IMR-90 (cell line): Measurements from ENCODE around the gene INHBE. TPM values are rescaled to one million over a fixed set of nuclear protein-coding genes. Genes with fewer than 3 reads are reported as not detected.

Source experiments
- ATAC-seq: fragments of 200-7000 bp; cut with Tn5 transposase; 2 replicates; pipeline ENCODE4 v1.9.1; 2020; ENCODE audit warnings: low read depth, mild to moderate bottlenecking, moderate library complexity
- BruUV-seq: library from RNA; stranded (reverse); fragments of 400-500 nt; replicated peaks from 2 replicates; lab custom pipeline; 2021; lab: Mats Ljungman, UMichigan
- CTCF ChIA-PET: fragments of 300-600 bp; formaldehyde crosslinking; extraction: SDS; loops from one replicate; lab custom pipeline; 2021; ENCODE audit warnings: antibody characterized with exemption; lab: Yijun Ruan, JAX
- POLR2A ChIA-PET: fragments of 300-600 bp; sonication (Branson Sonifier 250); formaldehyde crosslinking; loops from one replicate; lab custom pipeline; 2022; ENCODE audit warnings: antibody characterized with exemption; ENCODE audit not compliant: unreplicated experiment; lab: Charles Lee
- DNase-seq: peaks from one replicate; pipeline ENCODE4 v3.0.0; 2013
- H2AFZ ChIP-seq: replicated peaks from 2 replicates; pipeline ENCODE3; 2013; ENCODE audit warnings: low read length, mild to moderate bottlenecking; ENCODE audit not compliant: poor library complexity
- H2AK5ac ChIP-seq: 2 replicates; pipeline ENCODE4 v1.6.1; 2013; ENCODE audit warnings: low read depth, low read length, inconsistent platforms
- H2AK9ac ChIP-seq: replicated peaks from 2 replicates; pipeline ENCODE3; 2013; ENCODE audit warnings: mild to moderate bottlenecking, low read depth, low read length, moderate library complexity; ENCODE audit not compliant: poor library complexity
- H2BK120ac ChIP-seq: 2 replicates; pipeline ENCODE4 v1.6.1; 2013; ENCODE audit warnings: low read depth, low read length, inconsistent platforms
- H2BK15ac ChIP-seq: 3 replicates; pipeline ENCODE4 v1.6.1; 2013; ENCODE audit warnings: low read depth, low read length, inconsistent platforms
- H2BK20ac ChIP-seq: 2 replicates; pipeline ENCODE4 v1.6.1; 2013; ENCODE audit warnings: low read depth, mild to moderate bottlenecking, inconsistent platforms, low read length, moderate library complexity
- H2BK5ac ChIP-seq: 2 replicates; pipeline ENCODE4 v1.6.1; 2013; ENCODE audit warnings: mild to moderate bottlenecking, low read depth, low read length, inconsistent platforms; ENCODE audit not compliant: poor library complexity, severe bottlenecking
- H3K14ac ChIP-seq: replicated peaks from 2 replicates; pipeline ENCODE4 v1.6.1; 2013; ENCODE audit warnings: low read depth, low read length, inconsistent platforms
- H3K18ac ChIP-seq: 2 replicates; pipeline ENCODE4 v1.6.1; 2013; ENCODE audit warnings: low read depth, low read length, control low read depth
- H3K23ac ChIP-seq: 2 replicates; pipeline ENCODE4 v1.6.1; 2013; ENCODE audit warnings: low read depth, low read length, inconsistent platforms
- H3K27ac ChIP-seq: 2 replicates; pipeline ENCODE4 v1.5.1; 2013; ENCODE audit warnings: mild to moderate bottlenecking, control low read depth, low read length; ENCODE audit not compliant: insufficient read depth
- H3K27me3 ChIP-seq: 2 replicates; pipeline ENCODE4 v1.6.1; 2013; ENCODE audit warnings: low read length; ENCODE audit not compliant: control insufficient read depth, insufficient read depth
- H3K36me3 ChIP-seq: 2 replicates; pipeline ENCODE4 v1.6.1; 2013; ENCODE audit warnings: low read length, mixed read lengths; ENCODE audit not compliant: control insufficient read depth, insufficient read depth
- H3K4ac ChIP-seq: 2 replicates; pipeline ENCODE4 v1.6.1; 2013; ENCODE audit warnings: low read depth, low read length, inconsistent platforms
- H3K4me1 ChIP-seq: 2 replicates; pipeline ENCODE4 v1.6.1; 2013; ENCODE audit warnings: low read length, mixed read lengths; ENCODE audit not compliant: control insufficient read depth, insufficient read depth
- H3K4me2 ChIP-seq: 2 replicates; pipeline ENCODE4 v1.6.1; 2013; ENCODE audit warnings: low read depth, mild to moderate bottlenecking, control low read depth, low read length, moderate library complexity
- H3K4me3 ChIP-seq: 2 replicates; pipeline ENCODE4 v1.5.1; 2013; ENCODE audit warnings: low read depth, mild to moderate bottlenecking, control low read depth, low read length, moderate library complexity; ENCODE audit not compliant: insufficient read depth
- H3K56ac ChIP-seq: 2 replicates; pipeline ENCODE4 v1.6.1; 2013; ENCODE audit warnings: low read length, inconsistent platforms; ENCODE audit not compliant: insufficient read depth; ENCODE audit errors: extremely low read depth
- H3K79me1 ChIP-seq, 2 experiments: 2 replicates each; pipeline ENCODE4 v1.6.1; 2013; ENCODE audit warnings: low read length in 2 of 2, inconsistent platforms in 1 of 2, low read depth in 1 of 2
- H3K9ac ChIP-seq: 2 replicates; pipeline ENCODE4 v1.6.1; 2013; ENCODE audit warnings: low read depth, low read length, control low read depth
- H3K9me1 ChIP-seq: 2 replicates; pipeline ENCODE4 v1.6.1; 2013; ENCODE audit warnings: low read length, inconsistent platforms; ENCODE audit not compliant: insufficient read depth
- H3K9me3 ChIP-seq: 2 replicates; pipeline ENCODE4 v1.6.1; 2013; ENCODE audit warnings: low read length; ENCODE audit not compliant: control insufficient read depth, insufficient read depth
- H4K20me1 ChIP-seq: 2 replicates; pipeline ENCODE4 v1.6.1; 2013; ENCODE audit warnings: low read length, inconsistent platforms; ENCODE audit not compliant: insufficient read depth
- H4K5ac ChIP-seq: 2 replicates; pipeline ENCODE4 v1.6.1; 2013; ENCODE audit warnings: mild to moderate bottlenecking, low read depth, low read length, control low read depth
- H4K8ac ChIP-seq, 2 experiments: 2 replicates each; pipeline ENCODE4 v1.6.1; 2013; ENCODE audit warnings: low read depth in 2 of 2, low read length in 2 of 2, control low read depth in 1 of 2, inconsistent platforms in 1 of 2
- H4K91ac ChIP-seq: 2 replicates; pipeline ENCODE4 v1.6.1; 2013; ENCODE audit warnings: low read depth, low read length, inconsistent platforms; ENCODE audit not compliant: insufficient read depth
- BHLHE40 ChIP-seq: fragments of 150-350 bp; IDR thresholded peaks from 2 replicates; pipeline ENCODE4 v1.6.1; 2016; ENCODE audit warnings: mild to moderate bottlenecking, low read depth, low read length
- CHD1 ChIP-seq: IDR thresholded peaks from 2 replicates; pipeline ENCODE4 v1.6.1; 2012; ENCODE audit warnings: low read depth, low read length, improper control_type of control experiment
- MXI1 ChIP-seq: IDR thresholded peaks from 2 replicates; pipeline ENCODE4 v1.6.1; 2012; ENCODE audit warnings: low read depth, mild to moderate bottlenecking, low read length, moderate library complexity, borderline replicate concordance
- WGBS, 2 experiments: methylation state at CpG; one replicate each; pipeline versions ENCODE4 v1.1.5 to v1.1.7; 2013; ENCODE audit warnings: missing lambda C conversion rate in 2 of 2; ENCODE audit not compliant: insufficient read length in 1 of 2; ENCODE audit errors: extremely low coverage in 2 of 2; 5-methylcytosine and 5-hydroxymethylcytosine counted together
- dilution Hi-C: fragments of 300-500 bp; cut with HindIII; formaldehyde crosslinking; loops from one replicate; pipeline ENCODE4 v1.14.3; 2018; ENCODE audit warnings: low sequenced_read_pairs; ENCODE audit not compliant: unreplicated experiment
- in situ Hi-C: fragments of 300-500 bp; cut with MboI; formaldehyde crosslinking; loops from 3 replicates; pipeline ENCODE4 v1.14.3; 2019; ENCODE audit warnings: low sequenced_read_pairs, inconsistent platforms, mixed read lengths
- intact Hi-C: fragments of 100-400 bp; cut with micrococcal nuclease; formaldehyde crosslinking; loops from 2 replicates; pipeline ENCODE4 v1.10.0; 2022
- polyA plus RNA-seq, 3 experiments: library from polyadenylated mRNA; depleted of rRNA; stranded (reverse); fragments of >200 nt; gene quantifications; 2 replicates each; pipeline ENCODE4 v1.2.3, GENCODE V29; 2012; ENCODE audit warnings: low replicate concordance in 1 of 3
- total RNA-seq: library from RNA; depleted of rRNA; stranded (reverse); fragments of >200 nt; gene quantifications from 2 replicates; pipeline ENCODE4 v1.2.3, GENCODE V29; 2012
- TF ChIP-seq, protein P1 (sequence below): fragments of 150-350 bp; IDR thresholded peaks from 2 replicates; pipeline ENCODE4 v1.6.1; 2017; ENCODE audit warnings: mild to moderate bottlenecking, antibody characterized with exemption, low read length, low read depth

INHBE gene
- total and polyA plus RNA-seq, 2 of the 4 experiments (the other 2 are of a cell fraction), result 0.90 to 1.7 TPM

DNA sequence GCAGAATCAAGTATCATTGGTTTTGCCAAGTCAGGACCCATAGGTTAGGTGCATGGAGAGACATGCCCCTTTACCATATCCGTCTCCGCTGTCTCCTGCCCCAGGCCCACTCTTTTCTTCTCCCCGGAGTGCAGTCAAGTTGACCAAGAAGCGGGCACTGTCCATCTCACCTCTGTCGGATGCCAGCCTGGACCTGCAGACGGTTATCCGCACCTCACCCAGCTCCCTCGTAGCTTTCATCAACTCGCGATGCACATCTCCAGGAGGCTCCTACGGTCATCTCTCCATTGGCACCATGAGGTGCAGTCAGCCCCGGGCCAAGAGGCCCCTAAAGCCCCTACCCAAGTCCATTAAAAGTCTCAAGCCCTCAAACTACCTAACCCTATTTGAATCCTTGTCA lies 9.5 kb downstream of the INHBE start:
- dilution Hi-C loops, result no loop called here
- Histone ChIP-seq H3K4ac (no peak overlapping the region), H3K9me3 (no peaks in the 10 kb centered on the region), H2AK9ac (no peak overlapping the region), H4K91ac (no peak overlapping the region), H2AK5ac (no peak overlapping the region), H3K18ac (no peak overlapping the region), H3K9ac (no peak overlapping the region), H3K9me1 (peaks cover 6% of the 10 kb centered on the region; the same call in 1 of the 2 replicates), H4K8ac (no peak overlapping the region), H3K27ac (no peak overlapping the region), H2BK5ac (no peak overlapping the region), H3K79me1 (no peaks in the 10 kb centered on the region), H2BK15ac (no peak overlapping the region), H3K4me3 (no peak overlapping the region), H2BK20ac (no peak overlapping the region), H4K5ac (no peak overlapping the region), H3K14ac (no peak overlapping the region), H3K27me3 (peaks cover 5% of the 10 kb centered on the region; the same call in 1 of the 2 replicates), H3K36me3 (no peaks in the 10 kb centered on the region), H3K23ac (no peak overlapping the region), H4K20me1 (no peaks in the 10 kb centered on the region), H2BK120ac (no peak overlapping the region), H2AFZ (no peak overlapping the region), H3K56ac (no peak overlapping the region), H3K4me1 (peaks cover 4% of the 10 kb centered on the region), H3K4me2 (no peak overlapping the region)
- DNase-seq (no peak), ATAC-seq (no peak)
- POLR2A ChIA-PET, result no interaction called here
- WGBS, 2 experiments, result 91% methylated on average over 10 of the region's 12 CpGs; no CpG with 5 or more reads in 1 of the 2 experiments
- TF ChIP-seq MXI1 (no peak), BHLHE40 (no peak), CHD1 (no peak)
- TF ChIP-seq, protein P1, sequence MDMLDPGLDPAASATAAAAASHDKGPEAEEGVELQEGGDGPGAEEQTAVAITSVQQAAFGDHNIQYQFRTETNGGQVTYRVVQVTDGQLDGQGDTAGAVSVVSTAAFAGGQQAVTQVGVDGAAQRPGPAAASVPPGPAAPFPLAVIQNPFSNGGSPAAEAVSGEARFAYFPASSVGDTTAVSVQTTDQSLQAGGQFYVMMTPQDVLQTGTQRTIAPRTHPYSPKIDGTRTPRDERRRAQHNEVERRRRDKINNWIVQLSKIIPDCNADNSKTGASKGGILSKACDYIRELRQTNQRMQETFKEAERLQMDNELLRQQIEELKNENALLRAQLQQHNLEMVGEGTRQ, result no peak
- CTCF ChIA-PET, result no interaction called here
- BruUV-seq, result no TSS peak
- in situ Hi-C loops, result no loop called here
- intact Hi-C loops, result loop anchor here (5.0 kb wide), 1 partner anchor 158 kb away; no protein-coding TSS in a partner anchor
